Measurements from ENCODE around the gene CERCAM.

Gene CERCAM

DNA sequence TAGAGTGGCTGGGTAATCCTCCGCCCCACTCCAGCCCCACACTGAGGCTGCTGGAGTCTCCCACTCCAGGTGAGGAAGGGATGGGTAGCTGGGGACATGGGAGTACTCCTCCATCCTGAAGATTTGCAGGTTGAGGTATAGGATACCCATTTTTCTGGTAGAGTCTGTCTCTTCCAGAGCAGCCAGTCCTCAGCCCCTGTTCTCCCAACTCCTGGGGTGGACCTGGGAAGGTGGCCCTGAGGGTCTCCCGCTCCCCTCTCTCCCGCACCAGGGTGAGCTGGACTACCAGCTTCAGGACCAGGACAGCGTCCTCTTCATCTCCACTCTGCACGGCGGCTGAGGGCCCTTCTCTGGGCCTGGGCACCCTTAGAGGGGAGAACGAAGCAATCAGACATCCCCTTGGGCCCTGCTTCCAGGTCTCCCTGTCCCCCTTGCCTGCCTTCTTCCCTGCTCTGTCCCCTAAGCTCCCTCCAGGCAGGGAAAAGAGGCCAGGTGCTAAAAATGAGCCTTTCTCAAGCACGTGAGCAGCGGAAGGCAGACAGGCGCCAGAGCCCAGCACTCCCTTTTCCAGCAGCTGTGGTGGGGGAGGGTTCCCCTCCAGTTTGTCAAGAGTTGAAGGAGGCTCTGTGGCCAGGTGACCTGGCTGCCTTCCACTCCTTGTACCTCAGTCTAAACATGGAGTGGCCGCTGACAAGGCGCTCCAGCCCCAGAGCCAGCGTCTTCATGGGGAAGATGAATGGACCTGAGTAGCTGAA is 31.1 kb upstream of the CERCAM start:
- no peak for TF ChIP-seq CTCF (IDR thresholded peaks at IDR 0.05; ENCODE audit: insufficient read depth, low read depth, low read length, missing control alignments)
- H3K4me3 ChIP-seq (ENCODE audit: low read length): no peak overlapping the region
- DNase-seq (ENCODE audit: low read depth): no peak

DNA sequence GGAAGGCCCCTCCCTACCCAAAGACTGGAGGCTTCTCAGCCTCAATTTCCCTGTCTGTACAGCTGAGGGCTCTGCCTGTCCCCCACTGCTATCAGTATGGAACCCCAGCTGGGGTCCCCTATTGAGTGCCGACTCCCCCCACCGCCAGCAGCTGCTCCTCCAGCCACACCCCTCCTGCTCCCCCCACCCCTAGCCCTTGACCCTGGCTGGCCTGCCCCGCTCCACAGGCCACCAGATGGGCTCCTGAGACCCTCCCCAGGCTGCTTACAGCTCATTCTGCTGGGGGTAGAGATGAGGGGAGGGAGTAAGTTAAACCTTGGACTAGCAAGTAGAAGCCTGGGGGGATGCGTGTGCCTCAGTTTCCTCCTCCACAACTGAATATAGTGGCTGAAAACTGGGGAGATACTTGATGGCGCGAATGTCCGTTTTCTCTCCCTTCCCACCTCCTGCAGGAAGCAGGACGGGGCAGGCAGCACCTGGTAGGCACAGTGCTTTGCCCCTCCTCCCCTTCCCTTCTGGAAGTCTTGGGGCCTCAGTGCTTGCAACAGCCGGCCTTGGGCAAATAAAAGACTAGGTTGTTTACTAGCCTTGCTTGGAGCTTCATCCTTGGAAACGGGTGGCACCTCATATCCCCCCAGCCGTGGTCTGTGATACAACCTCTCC is 30.4 kb upstream of the CERCAM start:
- no peak for TF ChIP-seq CTCF (IDR thresholded peaks at IDR 0.05; ENCODE audit: insufficient read depth, low read depth, low read length, missing control alignments)
- DNase-seq (ENCODE audit: low read depth): no peak
- H3K4me3 ChIP-seq (ENCODE audit: low read length): no peak overlapping the region

DNA sequence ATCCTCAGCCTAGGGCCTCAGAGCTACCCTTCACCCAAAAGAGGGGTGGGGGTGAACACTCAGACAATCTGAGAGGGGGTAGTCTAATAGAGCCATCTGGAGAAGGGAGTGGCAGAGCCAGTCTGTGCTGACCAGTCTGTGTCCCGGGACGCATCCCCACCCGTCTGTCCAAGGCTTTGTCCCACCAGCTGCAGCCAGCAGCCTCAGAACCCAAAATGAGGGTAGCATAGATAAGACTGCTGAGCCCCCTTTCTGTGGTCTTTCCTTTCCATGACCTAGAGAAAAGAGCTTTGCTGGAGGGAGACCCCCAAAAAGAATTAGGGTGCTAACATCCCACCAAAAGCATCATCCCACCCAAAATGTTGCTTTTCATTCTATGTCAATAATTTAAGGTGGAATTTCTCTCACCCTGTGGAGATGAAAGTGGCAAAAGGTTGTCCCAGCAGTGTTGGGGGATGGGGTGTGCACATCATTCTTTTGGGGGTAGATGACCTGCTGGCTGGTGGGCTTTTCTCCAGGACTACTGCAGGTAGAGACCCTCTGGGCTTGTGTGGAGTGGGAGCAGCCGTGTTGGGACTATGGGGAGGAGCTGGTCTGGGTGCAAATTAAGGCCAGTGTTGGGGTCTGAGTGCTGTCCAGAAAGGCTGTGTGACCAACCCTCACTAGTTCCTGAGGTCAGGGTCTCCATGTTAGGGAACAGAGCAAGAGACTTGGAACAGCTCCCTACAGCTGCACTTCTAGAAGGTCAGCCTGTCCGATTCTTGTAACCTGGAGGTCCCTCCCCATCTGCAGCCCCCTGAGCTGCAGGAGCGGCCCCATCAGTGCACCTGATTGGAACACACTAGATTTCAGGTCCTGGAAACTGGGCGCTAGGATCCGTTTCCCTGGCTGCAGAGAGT is 29.6 kb upstream of the CERCAM start:
- no peak for DNase-seq (ENCODE audit: low read depth)
- no peak for TF ChIP-seq CTCF (IDR thresholded peaks at IDR 0.05; ENCODE audit: insufficient read depth, low read depth, low read length, missing control alignments)

DNA sequence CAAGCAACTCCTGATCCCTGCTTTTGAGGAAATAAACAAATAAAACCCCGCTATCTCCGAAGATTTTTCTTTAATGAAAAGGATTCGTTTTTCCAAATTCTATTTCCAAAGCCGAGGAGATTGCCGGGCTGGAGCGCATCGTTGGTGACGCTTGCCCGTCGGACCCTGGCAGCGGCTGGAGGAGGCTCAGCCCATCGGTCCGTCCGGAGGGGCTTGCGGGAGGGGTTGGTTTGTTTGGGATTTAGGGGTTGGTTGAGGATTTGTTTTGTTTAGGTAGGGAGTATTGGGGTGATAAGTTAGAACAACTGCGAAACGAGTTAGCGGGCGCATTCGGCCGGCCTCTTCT is 28.7 kb upstream of the CERCAM start:
- no peak for TF ChIP-seq CTCF (IDR thresholded peaks at IDR 0.05; ENCODE audit: insufficient read depth, low read depth, low read length, missing control alignments)
- no peak for DNase-seq (ENCODE audit: low read depth)
- H3K4me3 ChIP-seq (ENCODE audit: low read length): no peak overlapping the region

More for the DNA sequence above, 29.6 kb upstream of the CERCAM start:
- H3K4me3 ChIP-seq (ENCODE audit: low read length): no peak overlapping the region

- TF ChIP-seq CTCF (IDR thresholded peaks at IDR 0.05; ENCODE audit: insufficient read depth, low read depth, low read length, missing control alignments): no peak
- DNase-seq (ENCODE audit: low read depth): no peak
- no peak overlapping the region for H3K4me3 ChIP-seq (ENCODE audit: low read length)
These were observed 28.1 kb upstream of the CERCAM start for GRCh38 chr9:128392302-128393144.

DNA sequence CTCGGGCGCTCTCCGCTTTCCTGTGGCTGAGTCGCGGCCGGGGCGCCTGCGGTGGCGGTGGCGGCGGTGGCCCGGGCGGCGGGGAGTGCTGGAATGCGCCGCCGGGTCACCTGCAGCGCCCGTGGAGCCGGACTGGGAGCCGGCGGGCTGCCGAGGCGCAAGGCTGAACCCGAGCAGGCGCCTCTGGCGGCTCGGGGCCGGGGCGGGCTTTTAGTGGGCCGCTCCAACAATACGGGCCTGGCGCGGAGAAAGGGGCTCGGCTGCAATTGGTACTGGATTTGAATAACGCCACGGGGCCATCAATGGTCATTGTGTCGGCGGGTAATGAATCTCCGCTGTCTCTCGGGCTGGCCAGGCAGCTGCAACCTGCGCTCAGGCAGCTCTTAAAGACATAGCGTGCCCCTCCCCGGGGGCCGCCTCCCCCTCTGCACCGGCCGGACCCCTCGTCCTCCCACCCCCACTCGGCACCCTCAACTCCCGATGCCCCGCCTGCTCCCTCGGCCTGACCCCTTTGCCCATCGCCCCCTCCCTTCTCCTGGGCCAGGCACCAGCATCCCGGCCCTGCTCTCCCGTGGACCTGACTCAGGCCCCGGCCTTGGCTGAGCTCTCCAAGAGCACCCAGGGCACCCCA is 27.4 kb upstream of the CERCAM start:
- TF ChIP-seq CTCF (IDR thresholded peaks at IDR 0.05; ENCODE audit: insufficient read depth, low read depth, low read length, missing control alignments): no peak
- no peak overlapping the region for H3K4me3 ChIP-seq (ENCODE audit: low read length)

More for the DNA sequence above, 27.4 kb upstream of the CERCAM start:
- DNase-seq (ENCODE audit: low read depth): no peak

Data from epithelial cell of esophagus (primary cell).